Panc1 (cell line): Measurements from ENCODE around the gene KLHL30. TPM values are rescaled to one million over a fixed set of nuclear protein-coding genes. Genes with fewer than 3 reads are reported as not detected.

Experiments
- ATAC-seq: fragments of 200-7000 bp; cut with Tn5 transposase; 2 replicates; pipeline ENCODE4 v1.9.1; 2020; ENCODE audit warnings: mild to moderate bottlenecking, moderate library complexity
- BruUV-seq: library from RNA; stranded (reverse); fragments of 400-500 nt; replicated peaks from 2 replicates; lab custom pipeline; 2021; lab: Mats Ljungman, UMichigan
- CTCF ChIA-PET: fragments of 300-600 bp; sonication (Branson Sonifier 250); formaldehyde crosslinking; loops from one replicate; lab custom pipeline; 2022; ENCODE audit warnings: antibody characterized with exemption; lab: Charles Lee
- POLR2A ChIA-PET: fragments of 300-600 bp; sonication (Branson Sonifier 250); formaldehyde crosslinking; loops from one replicate; lab custom pipeline; 2022; ENCODE audit warnings: antibody characterized with exemption; lab: Charles Lee
- DNase-seq: peaks from one replicate; pipeline ENCODE4 v3.0.0-alpha.2; 2010; ENCODE audit warnings: low read depth, low spot score
- H3K27ac ChIP-seq: 2 replicates; pipeline ENCODE4 v1.5.1; 2011; ENCODE audit warnings: mild to moderate bottlenecking, low read length, inconsistent platforms
- H3K27me3 ChIP-seq: fragments of 200-500 bp; sonication (Bioruptor generic); 2 replicates; pipeline ENCODE4 v1.6.0; 2014; ENCODE audit warnings: low read length, inconsistent platforms; ENCODE audit not compliant: control insufficient read depth, insufficient read depth
- H3K36me3 ChIP-seq: fragments of 200-500 bp; sonication (Bioruptor generic); 2 replicates; pipeline ENCODE4 v1.5.1; 2014; ENCODE audit warnings: inconsistent platforms, mild to moderate bottlenecking, low read length, moderate library complexity; ENCODE audit not compliant: control insufficient read depth, insufficient read depth
- H3K4me1 ChIP-seq: 2 replicates; pipeline ENCODE4 v1.5.1; 2011; ENCODE audit warnings: inconsistent platforms, mild to moderate bottlenecking, low read length, moderate library complexity; ENCODE audit not compliant: control insufficient read depth, insufficient read depth
- H3K4me3 ChIP-seq, 2 experiments: 2 replicates each; pipeline ENCODE4 v1.5.1; 2011 to 2012; ENCODE audit warnings: low read depth in 2 of 2, low read length in 2 of 2, mild to moderate bottlenecking in 2 of 2, inconsistent platforms in 1 of 2, moderate library complexity in 1 of 2
- H3K9me3 ChIP-seq: fragments of 200-500 bp; sonication (Bioruptor generic); 2 replicates; pipeline ENCODE4 v1.5.1; 2014; ENCODE audit warnings: low read depth, mild to moderate bottlenecking, inconsistent platforms, low read length, moderate library complexity; ENCODE audit not compliant: control insufficient read depth, insufficient read depth
- POLR2AphosphoS5 ChIP-seq: IDR thresholded peaks from 2 replicates; pipeline ENCODE4 v1.6.1; 2012; ENCODE audit warnings: mild to moderate bottlenecking, low read depth, low read length, moderate library complexity
- SIN3A ChIP-seq: IDR thresholded peaks from 2 replicates; pipeline ENCODE4 v1.6.1; 2012; ENCODE audit warnings: low read depth, mild to moderate bottlenecking, low read length, moderate library complexity, borderline replicate concordance; ENCODE audit not compliant: insufficient read depth
- TCF7L2 ChIP-seq: IDR thresholded peaks from 2 replicates; pipeline ENCODE4 v1.6.1; 2011; ENCODE audit warnings: mild to moderate bottlenecking, low read depth, low read length, inconsistent platforms
- in situ Hi-C: cut with HindIII; loops from 2 replicates; pipeline ENCODE4 v1.10.0; 2016; ENCODE audit warnings: low sequenced_read_pairs, low pct_unique_long_range_greater_than_20kb
- intact Hi-C: fragments of 100-400 bp; cut with micrococcal nuclease; formaldehyde crosslinking; loops from one replicate; pipeline ENCODE4 v1.10.0; 2022; ENCODE audit not compliant: unreplicated experiment
- total RNA-seq: library from RNA; stranded (reverse); gene quantifications from one replicate; pipeline ENCODE4 v1.2.1, GENCODE V29; 2021; ENCODE audit not compliant: unreplicated experiment
- TF ChIP-seq, protein P1 (sequence below), 2 experiments: IDR thresholded peaks; 2 replicates each; pipeline ENCODE4 v1.6.1; 2011 to 2012; ENCODE audit warnings: low read depth in 2 of 2, control low read depth in 1 of 2, low read length in 1 of 2, mild to moderate bottlenecking in 1 of 2, moderate library complexity in 1 of 2; ENCODE audit not compliant: insufficient read depth in 1 of 2
- TF ChIP-seq, protein P2 (sequence below): fragments of 450-650 bp; IDR thresholded peaks from 2 replicates; pipeline ENCODE4 v1.5.1; 2017; ENCODE audit warnings: mild to moderate bottlenecking

The KLHL30 gene
- total RNA-seq, 1 experiment from 2014 or later: 0.26 TPM

DNA sequence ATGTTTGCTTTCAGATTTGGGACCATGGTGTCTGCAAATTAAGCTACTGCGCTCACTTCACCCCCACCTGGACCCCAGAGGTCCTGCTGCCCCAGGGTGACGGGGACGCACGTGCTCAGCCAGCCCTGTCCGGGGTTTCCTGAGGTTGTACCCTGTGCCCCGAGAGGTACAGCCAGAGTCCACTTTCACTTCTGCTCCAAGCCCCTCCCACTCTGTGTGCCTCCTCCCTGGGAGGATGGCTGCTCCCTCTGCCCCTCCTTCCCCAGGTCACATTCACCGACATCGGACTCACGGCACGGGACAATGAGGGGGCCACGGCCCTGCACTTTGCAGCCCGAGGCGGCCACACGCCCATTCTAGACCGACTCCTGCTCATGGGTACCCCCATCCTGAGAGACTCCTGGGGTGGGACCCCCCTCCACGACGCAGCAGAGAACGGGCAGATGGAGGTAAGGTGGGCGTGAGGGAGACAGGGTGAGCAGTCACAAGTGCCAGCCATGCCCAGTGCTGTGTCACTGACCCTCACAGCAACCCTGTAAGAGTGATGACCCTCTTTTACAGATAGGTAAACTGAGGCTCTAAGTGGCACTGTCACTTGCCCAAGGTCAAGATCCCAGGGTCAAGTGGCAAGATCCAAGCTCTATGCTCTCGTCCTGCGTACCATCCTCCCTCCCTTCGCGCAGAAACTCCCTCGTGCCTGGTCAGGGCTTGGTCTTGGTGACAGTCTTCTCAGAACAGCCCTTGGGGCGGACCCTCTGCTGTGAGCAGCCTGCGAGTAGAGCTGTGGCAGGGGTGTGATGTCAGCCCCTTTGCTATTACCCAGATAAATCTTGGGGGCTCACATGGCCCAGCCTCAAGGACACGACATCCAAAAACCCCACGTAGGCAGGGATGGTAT is 30.7 kb upstream of the KLHL30 start:
- BruUV-seq: no TSS peak
- ChIA-PET POLR2A (no interaction called here), CTCF (interaction anchor here (0.6 kb wide), 1 partner anchor 19 kb away, joined by 4 read pairs; no protein-coding TSS in a partner anchor)
- H3K27ac ChIP-seq: 0 out of 2 replicates have a peak overlapping the region, but pooled peaks have one; percentile 7
- H3K4me1 ChIP-seq: peaks cover 10% of the 10 kb centered on the region
- ATAC-seq: peak; percentile 81
- in situ Hi-C loops (no loop called here), intact Hi-C loops (no loop called here)
- peak overlapping the region; percentile 29 to 52 for H3K4me3 ChIP-seq
- no peaks in the 10 kb centered on the region for H3K36me3 ChIP-seq
- no peaks in the 10 kb centered on the region for H3K27me3 ChIP-seq
- peaks cover 11% of the 10 kb centered on the region; the same call in 1 of the 2 replicates for H3K9me3 ChIP-seq
- DNase-seq: no peak
- TF ChIP-seq, protein P1, sequence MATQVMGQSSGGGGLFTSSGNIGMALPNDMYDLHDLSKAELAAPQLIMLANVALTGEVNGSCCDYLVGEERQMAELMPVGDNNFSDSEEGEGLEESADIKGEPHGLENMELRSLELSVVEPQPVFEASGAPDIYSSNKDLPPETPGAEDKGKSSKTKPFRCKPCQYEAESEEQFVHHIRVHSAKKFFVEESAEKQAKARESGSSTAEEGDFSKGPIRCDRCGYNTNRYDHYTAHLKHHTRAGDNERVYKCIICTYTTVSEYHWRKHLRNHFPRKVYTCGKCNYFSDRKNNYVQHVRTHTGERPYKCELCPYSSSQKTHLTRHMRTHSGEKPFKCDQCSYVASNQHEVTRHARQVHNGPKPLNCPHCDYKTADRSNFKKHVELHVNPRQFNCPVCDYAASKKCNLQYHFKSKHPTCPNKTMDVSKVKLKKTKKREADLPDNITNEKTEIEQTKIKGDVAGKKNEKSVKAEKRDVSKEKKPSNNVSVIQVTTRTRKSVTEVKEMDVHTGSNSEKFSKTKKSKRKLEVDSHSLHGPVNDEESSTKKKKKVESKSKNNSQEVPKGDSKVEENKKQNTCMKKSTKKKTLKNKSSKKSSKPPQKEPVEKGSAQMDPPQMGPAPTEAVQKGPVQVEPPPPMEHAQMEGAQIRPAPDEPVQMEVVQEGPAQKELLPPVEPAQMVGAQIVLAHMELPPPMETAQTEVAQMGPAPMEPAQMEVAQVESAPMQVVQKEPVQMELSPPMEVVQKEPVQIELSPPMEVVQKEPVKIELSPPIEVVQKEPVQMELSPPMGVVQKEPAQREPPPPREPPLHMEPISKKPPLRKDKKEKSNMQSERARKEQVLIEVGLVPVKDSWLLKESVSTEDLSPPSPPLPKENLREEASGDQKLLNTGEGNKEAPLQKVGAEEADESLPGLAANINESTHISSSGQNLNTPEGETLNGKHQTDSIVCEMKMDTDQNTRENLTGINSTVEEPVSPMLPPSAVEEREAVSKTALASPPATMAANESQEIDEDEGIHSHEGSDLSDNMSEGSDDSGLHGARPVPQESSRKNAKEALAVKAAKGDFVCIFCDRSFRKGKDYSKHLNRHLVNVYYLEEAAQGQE (IDR thresholded peaks at IDR 0.05; ENCODE audit: insufficient read depth in 1 of 2, low read depth in 2 of 2, low read length in 1 of 2): no peak
- TF ChIP-seq, protein P2, sequence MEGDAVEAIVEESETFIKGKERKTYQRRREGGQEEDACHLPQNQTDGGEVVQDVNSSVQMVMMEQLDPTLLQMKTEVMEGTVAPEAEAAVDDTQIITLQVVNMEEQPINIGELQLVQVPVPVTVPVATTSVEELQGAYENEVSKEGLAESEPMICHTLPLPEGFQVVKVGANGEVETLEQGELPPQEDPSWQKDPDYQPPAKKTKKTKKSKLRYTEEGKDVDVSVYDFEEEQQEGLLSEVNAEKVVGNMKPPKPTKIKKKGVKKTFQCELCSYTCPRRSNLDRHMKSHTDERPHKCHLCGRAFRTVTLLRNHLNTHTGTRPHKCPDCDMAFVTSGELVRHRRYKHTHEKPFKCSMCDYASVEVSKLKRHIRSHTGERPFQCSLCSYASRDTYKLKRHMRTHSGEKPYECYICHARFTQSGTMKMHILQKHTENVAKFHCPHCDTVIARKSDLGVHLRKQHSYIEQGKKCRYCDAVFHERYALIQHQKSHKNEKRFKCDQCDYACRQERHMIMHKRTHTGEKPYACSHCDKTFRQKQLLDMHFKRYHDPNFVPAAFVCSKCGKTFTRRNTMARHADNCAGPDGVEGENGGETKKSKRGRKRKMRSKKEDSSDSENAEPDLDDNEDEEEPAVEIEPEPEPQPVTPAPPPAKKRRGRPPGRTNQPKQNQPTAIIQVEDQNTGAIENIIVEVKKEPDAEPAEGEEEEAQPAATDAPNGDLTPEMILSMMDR: no peak; the same call in 1 of the 2 replicates
- TF ChIP-seq SIN3A (no peak), POLR2AphosphoS5 (no peak), TCF7L2 (no peak)

GRCh38 chr2:238108423-238109183 is 29.9 kb upstream of the KLHL30 start:
- no peaks in the 10 kb centered on the region for H3K27me3 ChIP-seq
- in situ Hi-C loops (no loop called here), intact Hi-C loops (no loop called here)
- peaks cover 12% of the 10 kb centered on the region; the same call in 1 of the 2 replicates for H3K9me3 ChIP-seq
- POLR2A ChIA-PET: no interaction called here
- H3K4me3 ChIP-seq: no peak overlapping the region
- peaks cover 10% of the 10 kb centered on the region for H3K4me1 ChIP-seq
- CTCF ChIA-PET: no interaction called here
- ATAC-seq: no peak
- no TSS peak for BruUV-seq
- TF ChIP-seq, protein P2: no peak
- TF ChIP-seq POLR2AphosphoS5 (no peak), TCF7L2 (no peak), SIN3A (no peak)
- TF ChIP-seq, protein P1 (IDR thresholded peaks at IDR 0.05; ENCODE audit: insufficient read depth in 1 of 2, low read depth in 2 of 2, low read length in 1 of 2): no peak
- no peaks in the 10 kb centered on the region for H3K36me3 ChIP-seq
- no peak for DNase-seq
- H3K27ac ChIP-seq: no peak overlapping the region
